Breast epithelium (tissue), 3 donors: ENCODE measurements around the gene TREML2.

Experiments
- POLR2AphosphoS5 ChIP-seq, 3 donors: sonication (generic); formaldehyde crosslinking; IDR thresholded peaks; one replicate each; pipeline ENCODE4 v1.6.1; 2017; ENCODE audit warnings: antibody characterized with exemption in 3 of 3
- TF ChIP-seq, protein P1 (sequence below), 3 donors: fragments of 450-650 bp; IDR thresholded peaks; one replicate each; pipeline ENCODE4 v1.5.1; 2016 to 2017; ENCODE audit warnings: antibody characterized with exemption in 3 of 3, mild to moderate bottlenecking in 3 of 3, moderate library complexity in 3 of 3

DNA sequence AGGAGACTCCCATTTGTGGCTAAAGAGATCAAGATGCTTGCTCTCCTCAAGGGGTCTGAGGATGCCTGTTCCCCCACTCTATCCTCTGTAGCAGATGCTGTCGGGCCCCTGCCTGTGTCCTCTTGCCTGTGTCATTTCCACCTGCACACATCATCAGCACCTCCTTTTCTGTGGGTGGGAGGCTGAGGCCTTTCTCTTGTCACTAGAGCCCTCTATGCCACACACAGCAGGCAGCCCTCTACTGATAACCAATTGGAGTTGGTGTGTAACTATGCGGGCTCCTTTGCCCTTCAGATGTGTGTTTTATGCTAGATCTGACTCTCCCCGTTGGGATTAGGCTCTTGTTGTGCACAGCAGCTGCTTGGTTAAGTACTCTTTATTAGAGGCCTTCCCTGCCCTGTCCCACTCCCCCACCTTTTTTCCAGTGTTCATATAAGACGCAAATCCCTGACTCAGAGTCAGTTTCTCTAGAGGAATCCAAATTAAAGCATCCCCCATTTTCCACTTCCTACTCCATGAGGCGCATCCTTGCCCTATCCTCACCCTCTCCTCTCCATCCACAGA lies 7.7 kb downstream of the TREML2 start:
- TF ChIP-seq, protein P1, sequence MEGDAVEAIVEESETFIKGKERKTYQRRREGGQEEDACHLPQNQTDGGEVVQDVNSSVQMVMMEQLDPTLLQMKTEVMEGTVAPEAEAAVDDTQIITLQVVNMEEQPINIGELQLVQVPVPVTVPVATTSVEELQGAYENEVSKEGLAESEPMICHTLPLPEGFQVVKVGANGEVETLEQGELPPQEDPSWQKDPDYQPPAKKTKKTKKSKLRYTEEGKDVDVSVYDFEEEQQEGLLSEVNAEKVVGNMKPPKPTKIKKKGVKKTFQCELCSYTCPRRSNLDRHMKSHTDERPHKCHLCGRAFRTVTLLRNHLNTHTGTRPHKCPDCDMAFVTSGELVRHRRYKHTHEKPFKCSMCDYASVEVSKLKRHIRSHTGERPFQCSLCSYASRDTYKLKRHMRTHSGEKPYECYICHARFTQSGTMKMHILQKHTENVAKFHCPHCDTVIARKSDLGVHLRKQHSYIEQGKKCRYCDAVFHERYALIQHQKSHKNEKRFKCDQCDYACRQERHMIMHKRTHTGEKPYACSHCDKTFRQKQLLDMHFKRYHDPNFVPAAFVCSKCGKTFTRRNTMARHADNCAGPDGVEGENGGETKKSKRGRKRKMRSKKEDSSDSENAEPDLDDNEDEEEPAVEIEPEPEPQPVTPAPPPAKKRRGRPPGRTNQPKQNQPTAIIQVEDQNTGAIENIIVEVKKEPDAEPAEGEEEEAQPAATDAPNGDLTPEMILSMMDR (IDR thresholded peaks at IDR 0.05): no peak
- no peak for TF ChIP-seq POLR2AphosphoS5 (IDR thresholded peaks at IDR 0.05)
